Brain pericyte (primary cell): ENCODE data around the gene CACNB4.

Experiments
- DNase-seq: peaks from one replicate; pipeline ENCODE4 v3.0.0-alpha.2; 2012; ENCODE audit warnings: low read depth, low spot score

Gene CACNB4

DNA sequence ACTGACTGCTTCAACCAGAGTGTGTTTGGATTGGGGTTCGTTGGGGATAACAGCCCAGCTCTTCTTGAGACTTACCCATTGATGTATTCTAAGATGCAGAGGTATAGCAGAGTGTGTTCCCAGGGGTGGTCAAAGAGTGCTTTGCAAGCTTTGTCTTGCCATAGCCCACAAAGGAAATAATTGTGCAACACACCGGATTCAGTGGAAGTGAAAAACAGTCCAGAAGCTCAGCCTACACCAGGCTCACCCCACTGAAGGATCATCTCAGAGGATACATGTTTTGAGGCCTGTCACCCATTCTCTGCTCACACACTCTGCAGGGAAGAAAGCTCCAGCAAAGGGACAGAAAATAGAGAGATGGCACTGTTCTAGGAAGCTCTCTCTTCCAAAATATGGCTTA, 9.6 kb downstream of the CACNB4 start:
- no peak for DNase-seq

DNA sequence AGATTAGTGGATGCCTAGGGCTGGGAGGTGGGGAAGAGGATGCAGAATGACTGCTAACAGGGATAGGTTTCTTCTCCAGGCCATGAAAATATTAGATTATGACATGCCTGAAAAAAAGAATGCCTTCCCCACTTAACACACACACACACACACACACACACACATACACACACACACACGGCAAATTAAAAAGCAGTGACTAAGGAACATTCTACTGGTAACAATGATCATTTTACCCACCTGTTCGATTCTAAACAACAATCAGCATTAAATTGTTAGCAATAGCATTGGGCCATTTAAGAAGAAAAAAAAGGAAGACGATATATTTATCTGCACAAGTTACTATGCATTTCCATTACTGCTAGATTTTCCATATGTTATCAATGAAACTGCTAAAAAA, 10.8 kb downstream of the CACNB4 start:
- DNase-seq, result no peak

GRCh38 chr2:152086231-152086630, 12.6 kb downstream of the CACNB4 start:
- no peak for DNase-seq

DNA sequence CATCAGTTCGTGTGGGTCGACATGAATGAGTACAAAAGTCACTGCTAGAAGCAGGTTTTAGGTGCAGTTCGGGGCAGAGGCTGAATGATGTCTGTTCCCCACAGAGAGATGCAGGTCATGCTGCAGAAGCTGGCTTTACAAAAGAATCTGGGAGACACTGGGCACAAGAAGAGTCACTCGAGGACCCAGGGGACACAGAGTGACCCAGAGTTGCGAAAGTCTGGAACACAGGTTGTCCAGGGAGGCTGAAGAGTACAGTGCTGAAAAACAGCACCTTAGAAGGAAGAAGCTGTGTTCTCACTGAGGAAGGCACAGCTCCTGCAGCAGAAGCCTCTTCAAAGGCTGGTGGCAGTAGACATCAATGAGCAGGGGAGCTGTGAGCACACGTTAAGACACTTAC, 14.8 kb downstream of the CACNB4 start:
- no peak for DNase-seq

- no peak for DNase-seq
These were observed 15.5 kb downstream of the CACNB4 start for GRCh38 chr2:152083202-152083875.

GRCh38 chr2:152078662-152079061, 20.2 kb downstream of the CACNB4 start:
- DNase-seq, result no peak

- DNase-seq, result no peak
These were observed 20.8 kb downstream of the CACNB4 start for GRCh38 chr2:152078023-152078422.

- DNase-seq, result no peak
These were observed 23.3 kb downstream of the CACNB4 start for GRCh38 chr2:152075461-152076050.

DNA sequence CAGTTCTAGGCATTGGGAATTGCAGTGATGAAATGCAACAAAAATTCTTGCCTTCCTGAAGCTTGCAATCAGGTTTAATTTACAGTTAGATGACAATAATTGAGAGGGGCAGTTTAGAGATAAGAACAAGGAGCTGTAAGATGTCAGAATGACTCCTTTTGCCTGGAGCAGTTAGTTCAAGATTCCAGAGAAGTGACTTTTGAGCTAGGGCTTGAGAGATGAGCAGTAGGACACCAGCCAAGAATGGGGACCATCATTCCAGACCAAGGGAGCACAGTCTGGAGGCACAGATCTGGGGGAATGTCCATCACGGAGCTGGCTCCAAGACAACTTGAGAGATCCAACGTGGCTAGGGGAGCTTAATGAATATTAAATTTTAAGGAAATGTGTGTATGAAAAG, 26.8 kb downstream of the CACNB4 start:
- no peak for DNase-seq

DNA sequence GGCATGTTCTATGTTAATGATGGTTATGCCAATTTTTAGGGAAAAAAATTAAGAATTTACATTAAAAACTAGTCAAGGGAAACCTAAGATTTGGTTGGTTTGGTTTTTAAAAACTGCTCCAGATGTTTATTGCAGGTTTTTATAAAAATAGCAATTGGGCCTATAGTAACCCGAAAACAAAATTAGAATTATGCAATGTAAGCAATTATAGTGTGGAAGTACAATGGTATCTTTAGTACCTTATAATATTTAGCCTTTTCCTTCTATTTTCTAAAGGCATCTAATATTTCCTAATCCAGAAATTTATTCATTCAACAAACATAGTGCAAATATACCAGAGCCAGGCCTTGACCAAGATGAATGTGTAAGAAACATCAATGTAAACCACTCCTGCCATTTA, 27.3 kb downstream of the CACNB4 start:
- DNase-seq, result no peak

DNA sequence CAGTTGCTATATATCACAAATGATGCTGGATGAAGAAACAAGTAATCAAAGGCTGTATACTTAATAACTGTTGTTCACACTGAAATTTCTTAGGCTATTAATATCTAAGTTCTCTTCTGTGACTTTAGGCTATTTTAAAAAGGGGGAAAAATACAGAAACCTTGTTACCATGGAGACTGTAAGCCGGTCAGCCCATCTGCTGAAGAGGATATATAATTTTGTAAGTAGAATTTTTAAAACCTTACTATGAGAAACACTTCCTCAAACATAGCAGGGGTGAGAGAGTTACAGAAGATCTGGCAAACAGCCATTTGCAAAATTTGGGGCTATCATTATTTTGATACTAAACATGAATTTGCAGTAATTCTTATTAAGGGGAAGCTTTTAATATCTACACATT, 27.8 kb downstream of the CACNB4 start:
- DNase-seq, result no peak

GRCh38 chr2:152068226-152068625, 30.6 kb downstream of the CACNB4 start:
- no peak for DNase-seq

GRCh38 chr2:152067823-152068222, 31.0 kb downstream of the CACNB4 start:
- DNase-seq, result no peak

DNA sequence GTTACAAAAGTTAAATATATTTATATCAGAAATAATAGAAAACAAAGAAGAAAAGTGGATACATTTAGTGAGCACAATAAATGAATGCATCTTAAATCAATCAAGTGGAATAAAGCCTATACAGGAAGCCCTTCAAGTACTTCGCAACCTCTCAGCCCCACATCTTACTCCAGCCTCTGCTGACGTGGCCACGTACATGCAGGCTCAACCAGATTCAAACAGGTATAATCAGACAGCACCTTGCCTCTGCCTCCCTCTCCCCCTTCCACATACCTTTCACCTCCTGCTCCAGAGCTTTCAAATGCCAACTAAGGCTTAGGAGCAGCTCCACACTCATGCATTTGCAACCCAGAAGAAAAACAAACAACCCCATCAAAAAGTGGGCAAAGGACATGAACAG, 32.9 kb downstream of the CACNB4 start:
- no peak for DNase-seq

DNA sequence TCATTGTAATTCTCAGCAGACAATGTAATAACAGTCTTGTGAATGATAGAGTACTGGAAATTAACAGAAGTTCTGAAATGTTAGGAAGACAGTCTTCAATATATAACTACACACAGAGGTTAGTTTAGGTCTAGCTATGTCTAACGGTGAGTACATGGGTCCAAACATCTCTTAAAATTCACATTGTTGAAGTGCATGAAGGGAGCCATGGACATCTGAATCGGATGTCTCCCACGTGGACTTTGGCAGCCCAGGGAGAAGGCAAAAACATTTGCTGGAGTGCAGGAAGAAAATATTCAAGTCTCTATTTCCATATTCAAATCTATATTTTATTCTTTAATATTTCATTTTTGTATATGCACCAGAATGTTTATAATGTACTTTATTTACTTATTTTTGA, 34.8 kb downstream of the CACNB4 start:
- DNase-seq, result no peak

- no peak for DNase-seq
These were observed 35.4 kb downstream of the CACNB4 start for GRCh38 chr2:152063325-152063924.

DNA sequence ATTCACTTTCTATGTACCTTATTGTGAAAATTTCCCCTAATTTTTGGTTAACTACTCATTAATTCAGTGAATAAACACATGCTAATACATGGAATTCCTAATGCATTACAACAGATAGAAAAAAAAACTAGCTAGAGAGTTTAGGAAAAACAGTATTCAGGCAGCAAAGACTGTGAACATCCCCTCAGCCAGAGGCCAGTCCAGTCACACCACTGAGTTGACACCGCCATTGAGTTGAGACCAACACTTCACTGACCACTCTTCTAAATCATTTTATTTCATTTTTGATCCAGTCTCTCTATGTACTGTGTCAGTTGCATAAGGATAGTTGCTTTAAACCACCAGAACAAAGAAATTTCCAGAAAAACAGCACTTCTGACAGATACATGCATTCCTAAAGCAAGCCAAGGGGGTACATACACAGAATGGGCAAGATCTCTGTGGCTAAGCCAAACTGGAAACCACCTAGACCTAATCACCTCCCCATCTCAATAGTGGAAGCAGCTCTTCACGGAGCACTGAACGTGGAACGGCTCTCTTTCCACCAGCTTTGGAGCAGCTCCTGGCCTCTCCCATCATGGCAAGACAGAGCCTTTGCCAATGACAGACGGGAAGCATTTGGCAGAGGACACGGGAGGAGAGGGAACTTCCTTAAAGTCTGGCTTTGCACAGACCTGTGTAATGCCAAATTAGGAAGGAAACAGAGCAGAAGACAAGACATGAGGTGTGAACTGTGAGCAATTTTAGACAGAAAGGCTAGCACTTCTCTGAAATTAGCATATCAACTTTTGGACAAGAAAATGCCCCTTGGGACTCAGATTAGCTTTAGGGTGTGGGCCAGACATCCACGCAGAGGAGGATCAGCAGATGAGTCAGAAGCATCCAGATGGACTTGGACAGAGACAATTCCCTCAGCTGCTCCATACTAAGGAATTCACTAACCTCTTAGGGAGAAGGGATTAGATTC, 36.4 kb downstream of the CACNB4 start:
- no peak for DNase-seq

- no peak for DNase-seq
These were observed 37.5 kb downstream of the CACNB4 start for GRCh38 chr2:152061383-152061782.

- DNase-seq, result no peak
These were observed 40.2 kb downstream of the CACNB4 start for GRCh38 chr2:152058655-152059054.

GRCh38 chr2:152056418-152056817, 42.4 kb downstream of the CACNB4 start:
- DNase-seq, result no peak

GRCh38 chr2:152055366-152056108, 43.3 kb downstream of the CACNB4 start:
- no peak for DNase-seq
